Measurements from ENCODE around the gene PCGF3.
A peak's percentile ranks its signal among the peaks of the same experiment; 100 is the strongest.

- peak; percentile 92 for TF ChIP-seq CTCF (conservative IDR thresholded peaks at IDR 0.05; ENCODE audit: low read length)
- no peak for TF ChIP-seq EZH2phosphoT487 (IDR thresholded peaks at IDR 0.05; ENCODE audit: borderline replicate concordance)
These were observed 37.2 kb downstream of the PCGF3 start for GRCh38 chr4:742742-743311.

Measured in Loucy (cell line).